Panc1 (cell line): ENCODE results near the gene SCP2D1. TPM values are rescaled to one million over a fixed set of nuclear protein-coding genes. Genes with fewer than 3 reads are reported as not detected.

Source experiments
- ATAC-seq: fragments of 200-7000 bp; cut with Tn5 transposase; 2 replicates; pipeline ENCODE4 v1.9.1; 2020; ENCODE audit warnings: mild to moderate bottlenecking, moderate library complexity
- BruUV-seq: library from RNA; stranded (reverse); fragments of 400-500 nt; replicated peaks from 2 replicates; lab custom pipeline; 2021; lab: Mats Ljungman, UMichigan
- CTCF ChIA-PET: fragments of 300-600 bp; sonication (Branson Sonifier 250); formaldehyde crosslinking; loops from one replicate; lab custom pipeline; 2022; ENCODE audit warnings: antibody characterized with exemption; lab: Charles Lee
- POLR2A ChIA-PET: fragments of 300-600 bp; sonication (Branson Sonifier 250); formaldehyde crosslinking; loops from one replicate; lab custom pipeline; 2022; ENCODE audit warnings: antibody characterized with exemption; lab: Charles Lee
- DNase-seq: peaks from one replicate; pipeline ENCODE4 v3.0.0-alpha.2; 2010; ENCODE audit warnings: low read depth, low spot score
- H3K27ac ChIP-seq: 2 replicates; pipeline ENCODE4 v1.5.1; 2011; ENCODE audit warnings: mild to moderate bottlenecking, low read length, inconsistent platforms
- H3K27me3 ChIP-seq: fragments of 200-500 bp; sonication (Bioruptor generic); 2 replicates; pipeline ENCODE4 v1.6.0; 2014; ENCODE audit warnings: low read length, inconsistent platforms; ENCODE audit not compliant: control insufficient read depth, insufficient read depth
- H3K36me3 ChIP-seq: fragments of 200-500 bp; sonication (Bioruptor generic); 2 replicates; pipeline ENCODE4 v1.5.1; 2014; ENCODE audit warnings: inconsistent platforms, mild to moderate bottlenecking, low read length, moderate library complexity; ENCODE audit not compliant: control insufficient read depth, insufficient read depth
- H3K4me1 ChIP-seq: 2 replicates; pipeline ENCODE4 v1.5.1; 2011; ENCODE audit warnings: inconsistent platforms, mild to moderate bottlenecking, low read length, moderate library complexity; ENCODE audit not compliant: control insufficient read depth, insufficient read depth
- H3K4me3 ChIP-seq, 2 experiments: 2 replicates each; pipeline ENCODE4 v1.5.1; 2011 to 2012; ENCODE audit warnings: low read depth in 2 of 2, low read length in 2 of 2, mild to moderate bottlenecking in 2 of 2, inconsistent platforms in 1 of 2, moderate library complexity in 1 of 2
- H3K9me3 ChIP-seq: fragments of 200-500 bp; sonication (Bioruptor generic); 2 replicates; pipeline ENCODE4 v1.5.1; 2014; ENCODE audit warnings: low read depth, mild to moderate bottlenecking, inconsistent platforms, low read length, moderate library complexity; ENCODE audit not compliant: control insufficient read depth, insufficient read depth
- CTCF ChIP-seq: fragments of 450-650 bp; IDR thresholded peaks from 2 replicates; pipeline ENCODE4 v1.5.1; 2017; ENCODE audit warnings: mild to moderate bottlenecking
- POLR2AphosphoS5 ChIP-seq: IDR thresholded peaks from 2 replicates; pipeline ENCODE4 v1.6.1; 2012; ENCODE audit warnings: mild to moderate bottlenecking, low read depth, low read length, moderate library complexity
- REST ChIP-seq, 2 experiments: IDR thresholded peaks; 2 replicates each; pipeline ENCODE4 v1.6.1; 2011 to 2012; ENCODE audit warnings: low read depth in 2 of 2, control low read depth in 1 of 2, low read length in 1 of 2, mild to moderate bottlenecking in 1 of 2, moderate library complexity in 1 of 2; ENCODE audit not compliant: insufficient read depth in 1 of 2
- SIN3A ChIP-seq: IDR thresholded peaks from 2 replicates; pipeline ENCODE4 v1.6.1; 2012; ENCODE audit warnings: low read depth, mild to moderate bottlenecking, low read length, moderate library complexity, borderline replicate concordance; ENCODE audit not compliant: insufficient read depth
- TCF7L2 ChIP-seq: IDR thresholded peaks from 2 replicates; pipeline ENCODE4 v1.6.1; 2011; ENCODE audit warnings: mild to moderate bottlenecking, low read depth, low read length, inconsistent platforms
- in situ Hi-C: cut with HindIII; loops from 2 replicates; pipeline ENCODE4 v1.10.0; 2016; ENCODE audit warnings: low sequenced_read_pairs, low pct_unique_long_range_greater_than_20kb
- intact Hi-C: fragments of 100-400 bp; cut with micrococcal nuclease; formaldehyde crosslinking; loops from one replicate; pipeline ENCODE4 v1.10.0; 2022; ENCODE audit not compliant: unreplicated experiment
- total RNA-seq: library from RNA; stranded (reverse); gene quantifications from one replicate; pipeline ENCODE4 v1.2.1, GENCODE V29; 2021; ENCODE audit not compliant: unreplicated experiment

The SCP2D1 gene
- total RNA-seq, 1 experiment from 2014 or later = not detected

GRCh38 chr20:18780385-18781130 lies 33.0 kb upstream of the SCP2D1 start:
- intact Hi-C loops = no loop called here
- Histone ChIP-seq H3K36me3 (no peaks in the 10 kb centered on the region), H3K9me3 (no peaks in the 10 kb centered on the region), H3K4me1 (no peaks in the 10 kb centered on the region), H3K4me3 (no peak overlapping the region), H3K27me3 (0 out of 2 replicates have a peak, but pooled peaks cover 3% of the 10 kb centered on the region), H3K27ac (no peak overlapping the region)
- CTCF ChIA-PET = no interaction called here
- no TSS peak for BruUV-seq
- in situ Hi-C loops = no loop called here
- no peak for ATAC-seq
- DNase-seq = no peak
- POLR2A ChIA-PET = no interaction called here
- TF ChIP-seq SIN3A (no peak), REST (IDR thresholded peaks at IDR 0.05; ENCODE audit: insufficient read depth in 1 of 2, low read depth in 2 of 2, low read length in 1 of 2) (no peak), POLR2AphosphoS5 (no peak), CTCF (no peak), TCF7L2 (no peak)

GRCh38 chr20:18781509-18781908 lies 32.1 kb upstream of the SCP2D1 start:
- TF ChIP-seq POLR2AphosphoS5 = no peak
- TF ChIP-seq SIN3A = no peak
- TF ChIP-seq REST (IDR thresholded peaks at IDR 0.05; ENCODE audit: insufficient read depth in 1 of 2, low read depth in 2 of 2, low read length in 1 of 2) = no peak
- TF ChIP-seq TCF7L2 = no peak
- no peak for TF ChIP-seq CTCF
- CTCF ChIA-PET = no interaction called here
- no peaks in the 10 kb centered on the region for H3K36me3 ChIP-seq
- BruUV-seq = no TSS peak
- no peaks in the 10 kb centered on the region for H3K4me1 ChIP-seq
- no peak overlapping the region for H3K27ac ChIP-seq
- H3K9me3 ChIP-seq = no peaks in the 10 kb centered on the region
- ATAC-seq = no peak
- no peak for DNase-seq
- no peak overlapping the region for H3K4me3 ChIP-seq
- H3K27me3 ChIP-seq = 0 out of 2 replicates have a peak, but pooled peaks cover 3% of the 10 kb centered on the region
- intact Hi-C loops (no loop called here), in situ Hi-C loops (no loop called here)
- POLR2A ChIA-PET = no interaction called here
